GM12874 (cell line): ENCODE results near the gene UBE2N.

Experiments
- CTCF ChIP-seq: IDR thresholded peaks from 2 replicates; pipeline ENCODE4 v1.5.1; 2011; ENCODE audit warnings: low read depth, mild to moderate bottlenecking, control low read depth, low read length, moderate library complexity; ENCODE audit not compliant: insufficient read depth

Gene UBE2N

GRCh38 chr12:93390031-93390430 lies 51.7 kb downstream of the UBE2N start:
- no peak for TF ChIP-seq CTCF

GRCh38 chr12:93387780-93388179 lies 54.0 kb downstream of the UBE2N start:
- no peak for TF ChIP-seq CTCF

- TF ChIP-seq CTCF = no peak
These were observed 60.4 kb downstream of the UBE2N start for GRCh38 chr12:93381161-93381975.

- 0 out of 2 replicates have a peak, but pooled peaks have one; percentile 17 for TF ChIP-seq CTCF
These were observed 61.1 kb downstream of the UBE2N start for GRCh38 chr12:93380480-93381121.

- no peak for TF ChIP-seq CTCF
These were observed 61.8 kb downstream of the UBE2N start for GRCh38 chr12:93379981-93380361.

- no peak for TF ChIP-seq CTCF
These were observed 62.3 kb downstream of the UBE2N start for GRCh38 chr12:93379326-93379980.

GRCh38 chr12:93378998-93379325 lies 62.8 kb downstream of the UBE2N start:
- no peak for TF ChIP-seq CTCF
